Panc1 (cell line): ENCODE results near the gene DNAH6.

Source experiments
- CTCF ChIP-seq: fragments of 450-650 bp; IDR thresholded peaks from 2 replicates; pipeline ENCODE4 v1.5.1; 2017; ENCODE audit warnings: mild to moderate bottlenecking
- POLR2AphosphoS5 ChIP-seq: IDR thresholded peaks from 2 replicates; pipeline ENCODE4 v1.6.1; 2012; ENCODE audit warnings: mild to moderate bottlenecking, low read depth, low read length, moderate library complexity

- TF ChIP-seq POLR2AphosphoS5 (no peak), CTCF (no peak)
Observed at GRCh38 chr2:84716564-84716963, 200.3 kb downstream of the DNAH6 start.
